HepG2 (cell line): ENCODE data around the gene MIB1. TPM values are rescaled to one million over a fixed set of nuclear protein-coding genes. Genes with fewer than 3 reads are reported as not detected.

Source experiments
- ARID4A ChIP-seq: sonication (generic); formaldehyde crosslinking; IDR thresholded peaks from 2 replicates; pipeline ENCODE4 v1.5.0; 2020; ENCODE audit warnings: mild to moderate bottlenecking, missing genetic modification reagents, borderline replicate concordance
- ATAD3A ChIP-seq: sonication (generic); formaldehyde crosslinking; IDR thresholded peaks from 2 replicates; pipeline ENCODE4 v1.4.0; 2020; ENCODE audit warnings: missing genetic modification reagents
- CSRNP2 ChIP-seq: sonication (generic); formaldehyde crosslinking; conservative IDR thresholded peaks from 2 replicates; pipeline ENCODE4 v1.8.0; 2022; ENCODE audit warnings: low read depth, missing genetic modification reagents
- FUBP1 ChIP-seq: sonication (generic); formaldehyde crosslinking; IDR thresholded peaks from 2 replicates; pipeline ENCODE4 v1.5.1; 2020; ENCODE audit warnings: missing genetic modification reagents, mild to moderate bottlenecking, borderline replicate concordance
- ISL2 ChIP-seq: sonication (generic); formaldehyde crosslinking; IDR thresholded peaks from 2 replicates; pipeline ENCODE4 v1.5.0; 2020; ENCODE audit warnings: missing genetic modification reagents
- ISX ChIP-seq: sonication (generic); formaldehyde crosslinking; conservative IDR thresholded peaks from 2 replicates; pipeline ENCODE4 v1.5.0; 2020; ENCODE audit warnings: missing genetic modification reagents
- KAT2B ChIP-seq: fragments of 150-350 bp; IDR thresholded peaks from 2 replicates; pipeline ENCODE4 v1.6.1; 2014; ENCODE audit warnings: low read depth, low read length, borderline replicate concordance
- MIER2 ChIP-seq: IDR thresholded peaks from 2 replicates; pipeline ENCODE4 v1.6.1; 2016; ENCODE audit warnings: missing biosample characterization, missing genetic modification reagents
- NFKBIZ ChIP-seq: IDR thresholded peaks from 2 replicates; pipeline ENCODE4 v1.6.1; 2018; ENCODE audit warnings: missing genetic modification reagents, missing compliant biosample characterization
- POLR2G ChIP-seq: fragments of 200-400 bp; formaldehyde crosslinking; IDR thresholded peaks from 2 replicates; pipeline ENCODE4 v1.6.1; 2018; ENCODE audit warnings: mild to moderate bottlenecking, low read depth, low read length, moderate library complexity
- TFDP2 ChIP-seq: sonication (generic); formaldehyde crosslinking; IDR thresholded peaks from 2 replicates; pipeline ENCODE4 v1.4.0; 2020; ENCODE audit warnings: missing genetic modification reagents
- THAP11 ChIP-seq: IDR thresholded peaks from 2 replicates; pipeline ENCODE4 v1.6.1; 2016; ENCODE audit warnings: missing biosample characterization, missing genetic modification reagents
- TOPORS ChIP-seq: sonication (generic); formaldehyde crosslinking; IDR thresholded peaks from 2 replicates; pipeline ENCODE4 v1.8.0; 2023; ENCODE audit warnings: mild to moderate bottlenecking, missing genetic modification reagents
- ZBTB39 ChIP-seq: sonication (generic); formaldehyde crosslinking; IDR thresholded peaks from 2 replicates; pipeline ENCODE4 v1.5.0; 2020; ENCODE audit warnings: missing genetic modification reagents
- ZFY ChIP-seq: sonication (generic); formaldehyde crosslinking; IDR thresholded peaks from 2 replicates; pipeline ENCODE4 v1.4.0; 2020; ENCODE audit warnings: missing genetic modification reagents
- ZNF3 ChIP-seq: IDR thresholded peaks from 2 replicates; pipeline ENCODE4 v1.7.0; 2017; ENCODE audit warnings: inconsistent platforms
- ZNF335 ChIP-seq: sonication (generic); formaldehyde crosslinking; IDR thresholded peaks from 2 replicates; pipeline ENCODE4 v1.4.0; 2020; ENCODE audit warnings: missing genetic modification reagents
- ZNF510 ChIP-seq: sonication (generic); formaldehyde crosslinking; IDR thresholded peaks from 2 replicates; pipeline ENCODE4 v1.4.0; 2020; ENCODE audit warnings: low read depth, mild to moderate bottlenecking, missing genetic modification reagents
- ZNF577 ChIP-seq: sonication (generic); formaldehyde crosslinking; IDR thresholded peaks from 2 replicates; pipeline ENCODE4 v1.4.0; 2020; ENCODE audit warnings: mild to moderate bottlenecking, low read depth, missing genetic modification reagents, borderline replicate concordance
- polyA plus RNA-seq, 8 experiments: library from polyadenylated mRNA; depleted of rRNA in 3 of 8; stranded (reverse) in 7 of 8; unstranded in 1 of 8; fragments of >200 nt; fragmentation: Illumina TruSeq in 4 of 8; extraction: Trizol in 4 of 8; gene quantifications; 2 replicates each; pipeline versions ENCODE4 v1.2.1 to v1.2.3, GENCODE V29; 2011 to 2016; ENCODE audit warnings: low read depth in 4 of 8, missing spikeins in 1 of 8, mixed read lengths in 1 of 8; ENCODE audit not compliant: insufficient read depth in 1 of 8
- total RNA-seq, 5 experiments: library from RNA; depleted of rRNA; stranded (reverse); fragments of >200 nt; fragmentation: Illumina TruSeq; extraction: Trizol; gene quantifications; 2 replicates each; pipeline ENCODE4 v1.2.3, GENCODE V29; 2016; ENCODE audit warnings: low read depth in 1 of 5

Gene MIB1
- total and polyA plus RNA-seq, 2 of the 13 experiments (the other 11 are each of a cell fraction or from before 2014, with no cell fraction given) = 12.0 to 47.0 TPM

- no peak for TF ChIP-seq CSRNP2
- peak; percentile 60 for TF ChIP-seq TFDP2
- TF ChIP-seq KAT2B = no peak
- no peak for TF ChIP-seq FUBP1
- TF ChIP-seq ZNF3 (CRISPR knock-in tag) = no peak
- 0 out of 2 replicates have a peak, but pooled peaks have one; percentile 30 for TF ChIP-seq ZNF335
- TF ChIP-seq TOPORS (CRISPR knock-in tag) = no peak; the same call in 1 of the 2 replicates
- TF ChIP-seq ISX (CRISPR knock-in tag) = no peak
- TF ChIP-seq POLR2G = peak; percentile 89
- peak; percentile 67 for TF ChIP-seq THAP11 (CRISPR knock-in tag)
- peak; percentile 46 for TF ChIP-seq ISL2 (CRISPR knock-in tag)
- TF ChIP-seq ZNF577 = no peak
- peak; percentile 89 for TF ChIP-seq ZFY
- no peak for TF ChIP-seq ZBTB39 (CRISPR knock-in tag)
- no peak for TF ChIP-seq ATAD3A
- TF ChIP-seq ARID4A (CRISPR knock-in tag) = no peak; the same call in 1 of the 2 replicates
- TF ChIP-seq MIER2 = no peak
- no peak for TF ChIP-seq ZNF510
- TF ChIP-seq NFKBIZ = 0 out of 2 replicates have a peak, but pooled peaks have one; percentile 36
These were observed at the start of gene MIB1 (continued) for GRCh38 chr18:21740538-21741311.
